Transverse colon (tissue), 4 donors: ENCODE data around the gene MATK. TPM values are rescaled to one million over a fixed set of nuclear protein-coding genes. Genes with fewer than 3 reads are reported as not detected.

Experiments used
- DNase-seq: peaks from one replicate; pipeline ENCODE4 v3.0.0-alpha.2; 2019
- H3K27ac ChIP-seq, 4 donors: fragments of 200-600 bp; sonication (generic); 2 replicates each; pipeline ENCODE4 v1.5.1; 2016 to 2018; ENCODE audit warnings: inconsistent platforms in 4 of 4
- H3K27me3 ChIP-seq: fragments of 200-600 bp; sonication (generic); 2 replicates; pipeline ENCODE4 v1.5.1; 2017; ENCODE audit warnings: inconsistent platforms
- H3K36me3 ChIP-seq, 4 donors: fragments of 200-600 bp; sonication (generic); 2 replicates each; pipeline ENCODE4 v1.5.1; 2017 to 2019; ENCODE audit warnings: inconsistent platforms in 4 of 4
- H3K4me1 ChIP-seq, 4 donors: fragments of 200-600 bp; sonication (generic); 2 replicates each; pipeline ENCODE4 v1.5.1; 2017 to 2020; ENCODE audit warnings: inconsistent platforms in 4 of 4
- H3K4me3 ChIP-seq, 4 donors: fragments of 200-600 bp; sonication (generic); 1 replicate in 1 of 4; 2 replicates in 3 of 4; pipeline versions ENCODE4 v1.5.1 to v1.6.1; 2017 to 2019; ENCODE audit warnings: inconsistent platforms in 4 of 4
- H3K9me3 ChIP-seq, 2 donors: fragments of 200-600 bp; sonication (generic); 2 replicates each; pipeline ENCODE4 v1.5.1; 2017 to 2019; ENCODE audit warnings: inconsistent platforms in 2 of 2
- CTCF ChIP-seq, 5 experiments: fragments of 200-600 bp in 3 of 5; fragments of 450-650 bp in 2 of 5; sonication (generic) in 3 of 5; IDR thresholded peaks; 1 replicate in 2 of 5; 2 replicates in 3 of 5; pipeline ENCODE4 v1.5.1; 2016 to 2017; ENCODE audit warnings: antibody characterized with exemption in 5 of 5, inconsistent platforms in 3 of 5, mild to moderate bottlenecking in 2 of 5, moderate library complexity in 1 of 5
- EP300 ChIP-seq: sonication (generic); formaldehyde crosslinking; IDR thresholded peaks from one replicate; pipeline ENCODE4 v1.6.1; 2017; ENCODE audit warnings: antibody characterized with exemption, low read depth
- POLR2A ChIP-seq: fragments of 450-650 bp; IDR thresholded peaks from one replicate; pipeline ENCODE4 v1.6.1; 2016; ENCODE audit warnings: antibody characterized with exemption, mild to moderate bottlenecking, moderate library complexity
- POLR2AphosphoS5 ChIP-seq, 3 donors: sonication (generic); formaldehyde crosslinking; IDR thresholded peaks; one replicate each; pipeline ENCODE4 v1.6.1; 2016; ENCODE audit warnings: antibody characterized with exemption in 3 of 3
- WGBS, 2 donors: methylation state at CpG; one replicate each; pipeline ENCODE4 v1.1.5; 2018; ENCODE audit warnings: low coverage in 1 of 2; 5-methylcytosine and 5-hydroxymethylcytosine counted together
- in situ Hi-C, 4 donors: fragments of 200-750 bp; cut with MboI; loops; one replicate each; pipeline versions ENCODE4 v1.15.0 to v1.15.1; 2017; ENCODE audit warnings: low sequenced_read_pairs in 3 of 4, low pct_ligation_motif_present in 1 of 4, low pct_unique_long_range_greater_than_20kb in 1 of 4
- intact Hi-C: fragments of 100-400 bp; cut with DNase I; formaldehyde crosslinking; loops from one replicate; pipeline ENCODE4 v1.15.1; 2023; ENCODE audit warnings: low total_unique reads
- total RNA-seq, 4 donors: library from RNA; depleted of rRNA; stranded (reverse); fragments of >200 nt; gene quantifications; one replicate each; pipeline ENCODE4 v1.1.0, GENCODE V29; 2016

MATK gene
- total RNA-seq, 4 donors from 2014 or later = 0.60 to 6.1 (median 2.9) TPM; not detected in 1

- no peak overlapping the region for H3K27ac ChIP-seq
- no peaks in the 10 kb centered on the region for H3K36me3 ChIP-seq
- intact Hi-C loops (no loop called here), in situ Hi-C loops (no loop called here)
- peaks cover 0 to 8% (median 0%) of the 10 kb centered on the region in 4 donors for H3K4me1 ChIP-seq
- no peaks in the 10 kb centered on the region for H3K27me3 ChIP-seq
- no peak for DNase-seq
- H3K4me3 ChIP-seq = no peak overlapping the region
- 70% methylated on average over 32 of the region's 33 CpGs; no CpG with 5 or more reads in 1 of the 2 donors for WGBS, 2 donors
- H3K9me3 ChIP-seq = no peaks in the 10 kb centered on the region
- no peak for TF ChIP-seq POLR2A
- no peak for TF ChIP-seq POLR2AphosphoS5 (IDR thresholded peaks at IDR 0.05)
- no peak for TF ChIP-seq CTCF (IDR thresholded peaks at IDR 0.05)
- TF ChIP-seq EP300 = no peak
Observed at GRCh38 chr19:3808420-3809143, 22.4 kb upstream of the MATK start.

DNA sequence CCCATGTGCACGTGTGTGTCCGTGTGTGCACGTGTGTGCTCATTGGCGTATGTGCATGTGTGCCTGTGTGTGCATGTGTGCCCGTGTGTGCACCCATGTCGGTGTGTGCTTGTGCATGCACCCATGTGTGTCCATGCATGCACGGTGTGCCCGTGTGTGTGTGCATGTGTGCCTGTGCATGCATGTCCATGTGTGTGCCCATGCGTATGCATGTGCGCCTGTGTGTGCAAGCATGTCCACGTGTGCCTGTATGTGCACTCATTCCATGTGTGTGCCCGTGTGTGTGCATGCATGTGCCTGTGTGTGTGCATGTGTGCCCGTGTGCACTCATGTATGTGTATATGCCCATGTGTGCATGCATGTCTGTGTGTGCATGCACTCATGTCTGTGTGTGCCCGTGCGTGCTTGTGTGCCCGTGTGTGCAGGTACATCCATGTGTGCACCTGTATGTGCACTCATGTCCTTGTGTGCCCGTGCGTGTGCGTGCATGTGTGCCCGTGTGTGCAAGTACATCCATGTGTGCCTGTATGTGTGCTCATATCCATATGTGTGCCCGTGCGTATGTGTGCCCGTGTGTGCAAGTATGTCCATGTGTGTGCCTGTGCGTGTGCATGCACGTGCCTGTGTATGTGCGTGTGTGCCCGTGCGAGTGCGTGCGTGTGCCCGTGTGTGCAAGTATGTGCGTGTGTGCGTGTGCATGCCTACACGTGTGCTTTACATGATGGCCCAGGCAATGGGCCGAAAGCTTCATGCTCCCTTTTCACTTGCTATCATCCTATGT is 21.6 kb upstream of the MATK start:
- TF ChIP-seq CTCF (IDR thresholded peaks at IDR 0.05) (no peak), POLR2AphosphoS5 (IDR thresholded peaks at IDR 0.05) (no peak), EP300 (no peak), POLR2A (no peak)
- in situ Hi-C loops = no loop called here
- Histone ChIP-seq H3K4me3 (no peak overlapping the region), H3K9me3 (no peaks in the 10 kb centered on the region), H3K27ac (no peak overlapping the region), H3K36me3 (no peaks in the 10 kb centered on the region), H3K27me3 (no peaks in the 10 kb centered on the region), H3K4me1 (peaks cover 0 to 2% (median 0%) of the 10 kb centered on the region in 4 donors)
- WGBS, 2 donors = 91% methylated on average over 35 of the region's 35 CpGs; no CpG with 5 or more reads in 1 of the 2 donors
- intact Hi-C loops = no loop called here
- no peak for DNase-seq

- Histone ChIP-seq H3K36me3 (no peaks in the 10 kb centered on the region), H3K27ac (no peak overlapping the region)
- DNase-seq = no peak
Observed at GRCh38 chr19:3807131-3807480, 20.9 kb upstream of the MATK start.

More at GRCh38 chr19:3807131-3807480, 20.9 kb upstream of the MATK start:
- intact Hi-C loops = no loop called here
- TF ChIP-seq POLR2A (no peak), EP300 (no peak), CTCF (IDR thresholded peaks at IDR 0.05) (no peak), POLR2AphosphoS5 (IDR thresholded peaks at IDR 0.05) (no peak)
- Histone ChIP-seq H3K4me3 (no peak overlapping the region), H3K9me3 (no peaks in the 10 kb centered on the region), H3K4me1 (no peaks in the 10 kb centered on the region), H3K27me3 (peaks cover 6% of the 10 kb centered on the region)
- in situ Hi-C loops = no loop called here
- WGBS, 2 donors = 71% methylated on average over 19 of the region's 19 CpGs; no CpG with 5 or more reads in 1 of the 2 donors
